NAMALWA (cell line): ENCODE data around the gene PINLYP.
"Not testable (repeated sequence)": the region's sequence is repeated elsewhere in the genome, so short reads cannot be mapped to it uniquely, and the experiment has no call there.

Experiments used
- DNase-seq: peaks from one replicate; pipeline ENCODE4 v3.0.0-alpha.2; 2015; ENCODE audit warnings: low spot score

PINLYP gene

DNA sequence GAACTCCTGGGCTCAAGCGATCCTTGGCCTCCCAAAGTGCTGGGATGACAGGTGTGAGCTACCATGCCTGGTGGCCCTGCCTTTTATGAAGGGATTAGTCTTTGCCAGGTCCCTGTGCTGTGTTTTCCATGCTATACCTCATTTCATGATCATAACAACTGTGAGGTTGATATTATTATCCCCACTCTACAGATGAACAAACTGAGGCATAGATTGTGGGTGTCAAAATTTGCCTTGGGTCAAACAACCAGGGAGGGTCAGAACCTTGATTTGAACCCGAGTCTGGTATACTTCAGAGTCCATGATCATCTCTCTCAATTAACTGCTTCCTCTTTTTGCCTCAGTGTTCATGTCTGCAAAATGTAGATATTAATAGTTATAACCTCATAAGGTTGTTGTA lies 6.9 kb downstream of the PINLYP start:
- no peak for DNase-seq

DNA sequence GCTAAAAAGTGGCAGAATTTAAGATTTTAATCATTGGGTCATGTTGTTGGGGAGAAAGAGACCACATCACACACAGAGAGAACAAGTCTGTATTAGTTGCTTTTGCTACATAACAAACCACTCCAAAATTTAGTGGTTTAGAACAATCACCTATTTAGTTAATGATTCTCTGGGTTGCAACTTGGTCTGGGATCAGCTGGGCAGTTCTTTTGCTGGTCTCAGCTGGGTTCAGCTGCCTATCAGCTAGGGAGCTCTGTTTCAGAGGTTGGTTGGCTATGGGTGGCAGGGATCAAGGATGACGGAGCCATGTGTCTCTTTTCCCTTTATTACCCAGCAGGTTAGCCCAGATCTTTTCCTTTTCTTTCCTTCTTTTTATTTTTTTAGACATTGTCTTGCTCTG lies 8.9 kb downstream of the PINLYP start:
- DNase-seq, result no peak

DNA sequence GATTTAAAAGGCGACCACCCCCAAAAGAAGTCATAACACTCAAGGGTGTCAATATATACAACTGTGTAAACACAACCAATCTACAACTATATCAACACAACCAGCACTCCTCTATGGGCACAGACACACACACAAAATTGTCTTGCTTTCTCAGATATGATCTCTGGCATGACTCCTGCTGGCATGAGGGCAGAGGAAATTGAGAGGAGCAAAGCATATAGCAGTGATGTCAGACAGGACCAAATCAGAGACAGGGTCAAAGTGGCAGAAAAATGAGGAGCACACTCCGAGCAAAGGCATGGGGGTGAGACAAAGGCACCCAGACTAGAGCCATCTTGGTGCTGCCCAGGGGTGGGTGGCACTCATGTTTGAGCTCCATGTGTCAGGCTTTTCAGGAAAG lies 10.7 kb downstream of the PINLYP start:
- DNase-seq, result no peak

DNA sequence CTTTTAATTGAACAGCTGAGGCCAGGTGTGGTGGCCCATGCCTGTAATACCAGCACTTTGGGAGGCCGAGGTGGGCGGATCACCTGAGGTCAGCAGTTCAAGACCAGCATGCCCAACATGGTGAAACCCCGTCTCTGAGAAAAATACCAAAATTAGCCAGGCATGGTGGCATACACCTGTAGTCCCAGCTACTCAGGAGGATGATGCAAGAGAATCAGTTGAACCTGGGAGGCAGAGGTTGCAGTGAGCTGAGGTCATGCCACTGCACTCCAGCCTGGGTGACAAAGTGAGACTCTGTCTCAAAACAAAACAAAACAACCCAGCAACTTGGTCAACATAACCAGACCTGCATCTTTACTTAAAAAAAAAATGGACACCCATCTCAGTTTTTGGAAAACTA lies 11.4 kb downstream of the PINLYP start:
- DNase-seq, result not testable (repeated sequence)

DNA sequence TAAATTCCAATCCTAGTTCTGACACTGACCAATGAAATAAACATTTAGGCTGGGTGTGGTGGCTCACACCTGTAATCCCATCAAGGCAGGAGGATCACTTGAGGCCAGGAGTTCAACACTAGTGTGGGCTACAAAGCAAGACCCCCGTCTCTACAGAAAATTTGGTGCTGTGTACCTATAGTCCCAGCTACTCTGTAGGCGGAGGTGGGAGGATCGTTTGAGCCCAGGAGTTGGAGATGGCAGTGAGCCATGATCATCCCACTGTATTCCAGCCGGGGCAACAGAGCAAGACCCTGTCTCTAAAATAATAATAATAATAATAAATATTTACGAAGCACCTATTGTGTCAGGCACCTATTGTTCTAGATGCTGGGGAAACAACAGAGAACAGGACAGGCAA lies 13.7 kb downstream of the PINLYP start:
- DNase-seq, result no peak

DNA sequence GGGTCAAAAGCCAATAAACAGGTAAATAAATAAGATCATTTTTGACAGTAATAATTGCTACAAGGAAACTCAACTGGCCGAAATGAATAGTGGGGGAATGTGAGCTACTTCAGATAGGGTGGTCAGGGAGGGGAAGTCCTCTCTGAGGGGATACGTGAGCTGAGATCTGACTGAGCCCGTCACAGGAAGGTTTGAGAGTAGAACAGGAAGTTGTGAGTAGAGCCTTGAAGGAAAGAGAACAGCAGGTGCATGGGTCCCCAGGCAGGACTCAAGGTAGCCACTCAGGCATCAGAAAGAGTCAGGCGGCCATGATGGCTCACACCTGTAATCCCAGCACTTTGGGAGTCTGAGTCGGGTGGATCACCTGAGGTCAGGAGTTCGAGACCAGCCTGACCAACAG lies 14.1 kb downstream of the PINLYP start:
- peak; percentile 23 for DNase-seq

DNA sequence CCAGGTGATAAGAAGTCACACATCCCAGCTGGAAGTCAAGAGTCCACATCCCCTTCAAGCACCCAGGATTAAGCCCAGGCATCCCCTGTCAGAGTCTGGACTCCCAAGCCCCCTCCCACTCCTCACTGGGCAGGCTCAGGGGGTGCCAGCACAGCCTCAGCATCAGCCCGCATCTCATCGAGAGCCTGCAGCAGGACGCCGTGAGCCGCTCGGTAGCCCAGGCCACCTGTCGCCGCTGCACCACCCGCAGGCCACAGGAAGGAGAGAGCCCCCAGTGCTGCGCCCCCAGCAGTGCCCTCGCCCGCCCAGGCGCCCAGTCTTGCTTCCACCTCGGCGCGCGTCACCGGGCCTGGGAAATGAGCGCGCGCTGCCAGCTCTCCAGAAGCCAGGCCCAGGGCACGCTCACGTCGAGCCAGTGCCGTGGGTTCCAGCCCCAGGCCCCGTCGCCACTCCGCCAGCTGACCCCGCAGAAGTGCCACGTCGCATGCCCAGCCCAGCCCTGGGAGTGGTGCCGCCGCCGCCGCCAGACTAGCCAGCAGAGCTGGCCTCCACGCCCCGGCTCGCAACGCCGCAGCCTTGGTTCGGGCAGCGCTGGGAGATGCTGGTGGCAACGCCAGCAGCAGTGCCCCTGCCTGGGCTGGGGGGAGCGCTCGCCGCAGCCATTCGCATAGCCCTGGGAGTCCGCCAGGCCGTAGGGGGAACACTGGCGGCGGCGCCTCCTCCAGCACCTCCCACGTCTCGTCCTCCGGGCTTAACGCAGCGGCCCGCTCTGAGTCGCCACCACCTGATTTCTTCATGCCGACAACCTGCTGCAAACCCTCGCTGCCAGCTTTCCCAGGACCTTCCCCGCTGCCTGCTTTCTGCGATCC lies 16.5 kb downstream of the PINLYP start:
- no peak for DNase-seq

DNA sequence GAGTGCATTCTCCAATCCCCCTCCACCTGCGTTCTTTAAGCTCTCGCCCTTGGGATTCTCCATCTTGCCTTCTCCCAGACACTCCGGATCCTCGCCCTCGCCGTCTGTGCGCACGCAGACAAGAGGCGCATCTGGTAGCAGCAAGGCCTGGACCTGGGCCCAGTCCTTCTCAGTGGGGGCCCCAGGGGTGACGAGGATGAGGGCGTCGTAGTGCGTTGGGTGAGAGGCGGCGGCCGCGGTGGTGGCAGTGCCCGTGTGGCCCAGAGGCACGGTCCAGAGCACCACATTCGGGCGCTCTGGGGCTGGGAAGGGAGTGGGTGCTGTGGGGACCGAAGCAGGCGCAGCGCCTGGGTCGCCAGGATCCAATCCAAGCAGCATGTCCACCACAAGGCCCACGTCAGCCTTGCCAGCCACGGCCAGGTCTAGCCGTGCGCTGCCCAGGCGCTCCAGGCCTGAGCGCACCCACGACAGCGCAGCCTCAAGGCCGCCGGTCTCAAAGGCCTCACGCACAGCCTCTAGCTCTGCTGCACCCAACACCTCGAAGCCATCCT lies 17.3 kb downstream of the PINLYP start:
- DNase-seq, result no peak

DNA sequence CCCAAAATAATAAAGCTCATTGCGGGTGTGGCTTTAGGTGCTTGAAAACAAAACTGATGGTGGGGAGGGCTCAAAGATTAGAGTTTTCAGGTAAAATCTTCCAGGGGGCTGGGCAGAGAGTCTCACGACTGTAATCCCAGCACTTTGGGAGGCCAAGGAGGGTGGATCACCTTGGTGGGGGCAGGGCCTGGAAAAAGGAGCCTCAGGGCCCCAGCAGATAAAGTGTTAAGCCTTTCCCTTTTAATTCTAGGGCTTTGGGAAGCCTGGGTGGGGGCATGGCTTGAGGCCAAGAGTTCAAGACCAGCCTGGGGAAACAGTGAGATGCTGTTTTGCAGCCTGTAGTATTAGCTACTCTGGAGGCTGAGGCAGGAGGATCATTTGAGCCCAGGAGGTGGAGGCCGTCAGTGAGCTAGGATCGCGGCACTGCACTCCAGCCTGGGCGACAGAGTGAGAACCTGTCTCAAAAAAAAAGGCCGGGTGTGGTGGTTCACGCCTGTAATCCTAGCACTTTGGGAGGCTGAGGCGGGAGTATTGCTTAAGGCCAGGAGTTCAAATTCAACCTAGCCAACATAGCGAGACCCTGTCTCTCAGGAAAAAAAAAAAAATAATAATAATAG lies 18.6 kb downstream of the PINLYP start:
- no peak for DNase-seq

DNA sequence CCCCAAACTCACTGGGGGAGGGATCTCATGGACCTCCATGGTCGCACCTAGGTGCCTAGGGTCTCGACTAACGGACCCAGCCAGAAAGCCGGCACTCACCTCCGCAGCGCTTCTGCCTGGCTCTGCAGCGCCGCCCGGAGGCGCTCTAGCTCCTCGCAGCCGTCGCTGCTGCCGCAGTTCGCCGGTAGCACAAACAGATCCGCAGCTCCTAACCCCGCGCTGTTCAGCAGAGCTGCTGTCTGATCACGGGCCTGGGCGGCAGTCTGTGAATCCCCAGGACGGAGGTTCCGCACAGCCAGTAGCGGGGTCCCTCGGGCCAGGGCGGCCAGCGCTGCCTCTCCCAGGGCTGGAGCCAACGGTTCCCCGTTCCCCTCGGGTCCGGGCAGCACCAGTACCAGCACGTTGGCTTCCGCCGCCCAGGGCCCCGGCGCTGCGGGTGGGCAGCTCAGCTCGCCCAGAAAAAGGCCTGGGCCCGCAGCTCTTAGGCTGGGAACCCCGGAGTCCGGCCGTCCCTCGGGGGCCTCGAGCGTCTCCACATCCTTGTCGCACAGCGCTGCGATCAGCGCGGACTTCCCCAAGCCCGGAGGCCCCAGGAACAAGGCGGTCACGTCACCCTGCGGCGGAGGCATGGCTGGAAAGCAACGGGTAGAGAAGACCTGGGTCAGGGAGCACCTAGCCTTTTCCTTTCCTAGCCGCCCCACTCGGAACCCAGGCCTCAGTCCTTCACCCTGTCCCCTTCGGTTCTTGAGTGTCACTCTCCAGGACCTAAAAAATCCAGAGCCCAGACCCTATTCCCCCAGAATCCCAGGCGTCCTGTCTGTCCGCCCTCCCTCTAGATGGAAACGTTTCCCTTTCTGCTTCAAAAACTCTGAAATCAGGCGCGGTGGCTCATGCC lies 19.4 kb downstream of the PINLYP start:
- DNase-seq, result peak; percentile 73

DNA sequence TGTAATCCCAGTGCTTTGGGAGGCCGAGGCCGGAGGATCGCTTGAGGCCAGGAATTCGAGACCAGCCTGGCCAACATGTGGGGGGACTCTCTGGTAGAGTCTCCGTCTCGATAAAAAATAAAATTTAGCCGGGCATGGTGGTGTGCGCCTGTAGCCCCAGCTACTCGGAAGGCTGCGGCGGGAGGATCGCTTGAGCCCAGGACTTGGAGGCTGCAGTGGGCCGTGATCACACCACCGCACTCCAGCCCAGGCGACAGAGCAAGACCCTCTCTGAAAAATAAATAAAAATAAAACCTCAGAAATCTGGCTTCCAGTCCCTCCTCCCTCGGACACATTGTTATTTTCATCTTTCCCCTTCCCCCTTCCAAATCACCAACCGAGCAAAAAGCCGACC lies 20.0 kb downstream of the PINLYP start:
- no peak for DNase-seq

DNA sequence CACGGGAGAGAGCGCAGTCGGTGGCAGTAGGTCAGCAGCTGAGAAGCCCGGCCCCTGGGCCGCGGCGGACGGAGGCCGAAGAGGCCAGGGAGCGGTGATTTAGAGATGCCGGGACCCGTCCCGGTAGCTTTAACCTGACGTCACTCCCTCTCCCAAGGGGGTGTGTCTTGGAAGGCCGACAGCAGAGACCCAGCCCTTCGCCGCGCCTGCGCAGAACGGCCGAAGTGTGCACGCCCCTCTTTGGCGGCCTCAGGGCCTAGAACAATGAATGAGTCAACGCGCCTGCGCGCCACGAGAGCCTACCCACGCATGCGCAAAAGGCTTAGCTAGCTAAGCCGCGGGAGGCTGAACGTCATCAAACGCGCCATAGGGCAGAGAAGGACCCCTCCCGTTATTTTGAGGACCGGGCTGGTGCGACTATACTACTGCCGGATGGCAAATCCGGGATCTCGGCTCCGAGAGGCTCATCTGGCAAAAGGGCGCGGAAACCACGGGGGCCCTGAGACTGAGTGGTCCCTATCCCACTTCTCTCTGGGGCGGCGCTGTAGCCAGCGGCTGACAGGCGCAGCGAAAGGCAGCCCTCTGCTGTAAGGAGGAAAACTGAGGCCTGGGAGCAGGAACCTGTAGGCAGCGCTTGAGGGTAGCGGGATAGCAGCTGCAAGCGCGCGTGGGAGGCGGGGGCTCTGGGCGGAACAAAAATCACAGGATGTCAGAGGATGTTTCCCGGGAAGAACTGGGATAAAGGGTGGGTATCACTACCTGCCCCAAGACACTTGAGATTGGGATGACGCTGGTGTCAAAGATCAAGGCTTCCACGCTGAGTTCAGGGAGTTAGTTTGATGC lies 20.6 kb downstream of the PINLYP start, which contains the start of the genes IRGQ and ZNF576:
Gene IRGQ, minus strand, starts transcription at position 136 of the 843 bp plus-strand sequence. CDS start 796 bp downstream, outside the sequence.
Gene ZNF576, plus strand, starts transcription at position 597 of the 843 bp plus-strand sequence. CDS start 514 bp downstream, outside the sequence.
- peak; percentile 99 for DNase-seq

DNA sequence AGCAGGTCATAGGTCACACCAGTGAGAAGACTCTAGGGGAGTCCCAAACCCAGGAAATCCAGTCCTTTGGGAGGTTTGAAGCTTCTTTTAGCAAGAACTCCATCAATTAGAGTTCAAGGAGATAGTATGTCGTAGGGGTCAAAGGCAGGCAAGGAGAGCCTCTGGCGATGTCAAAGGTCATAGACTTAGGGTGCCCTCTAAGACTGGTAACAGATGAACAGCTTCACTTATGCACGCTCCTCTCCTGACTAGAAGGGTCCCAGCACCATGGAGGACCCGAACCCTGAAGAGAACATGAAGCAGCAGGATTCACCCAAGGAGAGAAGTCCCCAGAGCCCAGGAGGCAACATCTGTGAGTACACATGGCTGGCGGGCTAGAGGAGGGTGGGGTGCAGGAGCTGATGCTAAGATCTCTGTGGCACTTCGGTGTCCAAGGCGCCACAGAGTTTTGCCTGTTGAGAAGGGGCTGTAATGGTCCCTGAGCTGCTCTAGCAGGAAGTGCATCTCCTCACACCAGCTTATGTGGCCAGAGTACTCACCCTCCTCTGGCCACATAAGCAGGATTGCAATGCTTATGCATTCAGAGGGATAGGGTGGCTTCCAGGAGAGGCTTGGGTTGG lies 21.4 kb downstream of the PINLYP start:
- peak; percentile 42 for DNase-seq

DNA sequence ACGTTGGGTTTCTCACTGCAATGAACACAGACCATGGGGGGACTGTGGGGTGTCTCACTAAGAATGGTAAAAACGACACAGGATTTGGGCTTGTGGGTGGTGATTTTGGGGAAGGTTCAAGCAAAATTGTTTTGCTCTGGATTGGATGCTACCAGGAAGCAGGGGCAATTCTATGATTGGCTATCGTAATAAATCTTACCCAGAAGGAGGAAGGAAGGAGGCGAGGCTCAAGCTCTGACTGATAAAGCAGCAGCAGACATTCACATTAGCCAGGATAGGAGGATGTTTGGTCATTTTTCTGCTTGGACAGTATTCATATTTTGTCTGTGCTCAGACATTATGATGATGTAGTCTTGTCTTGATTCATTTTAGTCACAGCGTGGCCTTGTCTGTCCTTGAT lies 22.3 kb downstream of the PINLYP start:
- DNase-seq, result no peak

DNA sequence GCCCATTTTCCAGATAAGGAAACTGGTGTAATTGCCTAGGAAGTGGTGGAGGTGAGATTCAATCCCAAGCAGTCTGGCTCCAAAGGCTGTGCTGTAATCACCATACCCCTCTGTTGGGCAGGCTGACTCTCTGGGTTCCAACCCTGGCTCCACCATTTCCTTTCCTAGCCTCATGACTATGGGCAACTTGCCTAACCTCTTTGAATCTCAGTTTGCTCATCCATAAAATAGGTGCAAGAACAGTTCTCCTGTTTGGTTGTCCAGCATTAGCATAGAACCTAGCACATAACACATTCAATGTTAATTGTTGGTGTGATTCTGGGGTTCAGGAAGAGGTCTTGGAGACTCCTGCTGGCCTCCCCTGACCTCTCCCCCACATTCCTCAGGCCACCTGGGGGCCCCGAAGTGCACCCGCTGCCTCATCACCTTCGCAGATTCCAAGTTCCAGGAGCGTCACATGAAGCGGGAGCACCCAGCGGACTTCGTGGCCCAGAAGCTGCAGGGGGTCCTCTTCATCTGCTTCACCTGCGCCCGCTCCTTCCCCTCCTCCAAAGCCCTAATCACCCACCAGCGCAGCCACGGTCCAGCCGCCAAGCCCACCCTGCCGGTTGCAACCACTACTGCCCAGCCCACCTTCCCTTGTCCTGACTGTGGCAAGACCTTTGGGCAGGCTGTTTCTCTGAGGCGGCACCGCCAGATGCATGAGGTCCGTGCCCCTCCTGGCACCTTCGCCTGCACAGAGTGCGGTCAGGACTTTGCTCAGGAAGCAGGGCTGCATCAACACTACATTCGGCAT lies 23.0 kb downstream of the PINLYP start:
- no peak for DNase-seq

DNA sequence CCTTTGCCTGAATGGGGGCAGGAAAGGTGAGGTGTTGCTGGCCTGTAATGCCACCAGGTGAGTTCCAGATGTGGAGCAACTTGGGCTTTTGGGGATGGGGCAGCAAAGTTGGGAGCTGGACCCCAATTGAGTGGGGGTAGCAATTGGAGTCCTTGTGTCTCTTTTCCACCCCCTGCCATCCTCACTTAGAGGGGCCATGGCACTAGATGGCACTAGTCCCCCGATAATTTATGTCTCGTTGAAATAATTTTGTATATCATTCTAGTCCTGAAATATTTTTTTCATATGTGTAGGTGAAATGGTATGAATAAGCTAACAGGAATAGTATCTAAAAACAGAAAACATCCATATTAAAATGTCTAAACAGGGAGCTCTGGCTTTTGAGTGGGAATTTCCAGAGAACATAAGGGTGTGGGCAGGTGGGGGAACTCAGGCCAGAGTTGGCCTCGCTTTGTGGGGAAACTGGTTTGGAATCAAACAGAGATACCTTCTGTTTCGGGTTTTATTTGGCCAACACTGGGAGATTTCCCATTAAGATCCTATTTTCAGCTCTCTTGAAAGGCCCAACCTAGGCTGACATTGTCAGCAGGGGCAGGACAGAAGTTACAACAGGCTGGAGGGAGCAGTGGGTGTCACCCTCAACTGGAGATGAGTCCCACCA lies 24.2 kb downstream of the PINLYP start:
- no peak for DNase-seq

DNA sequence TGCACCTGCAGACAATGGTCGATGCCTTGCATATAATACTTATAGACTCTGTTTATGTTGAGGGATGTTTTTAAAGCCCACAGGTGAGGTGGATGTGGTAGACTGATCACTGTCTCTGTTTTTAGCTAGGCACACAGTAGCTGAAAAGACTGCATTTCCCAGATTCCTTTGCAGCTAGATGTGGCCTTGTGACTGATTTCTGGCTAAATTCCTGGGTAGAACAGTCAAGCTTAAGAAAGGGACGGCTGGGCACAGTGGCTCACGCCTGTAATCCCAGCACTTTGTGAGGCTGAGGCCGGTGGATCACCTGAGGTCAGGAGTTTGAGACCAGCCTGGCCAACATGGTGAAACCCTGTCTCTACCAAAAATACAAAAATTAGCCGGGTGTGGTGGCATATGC lies 24.7 kb downstream of the PINLYP start:
- DNase-seq, result not testable (repeated sequence)

DNA sequence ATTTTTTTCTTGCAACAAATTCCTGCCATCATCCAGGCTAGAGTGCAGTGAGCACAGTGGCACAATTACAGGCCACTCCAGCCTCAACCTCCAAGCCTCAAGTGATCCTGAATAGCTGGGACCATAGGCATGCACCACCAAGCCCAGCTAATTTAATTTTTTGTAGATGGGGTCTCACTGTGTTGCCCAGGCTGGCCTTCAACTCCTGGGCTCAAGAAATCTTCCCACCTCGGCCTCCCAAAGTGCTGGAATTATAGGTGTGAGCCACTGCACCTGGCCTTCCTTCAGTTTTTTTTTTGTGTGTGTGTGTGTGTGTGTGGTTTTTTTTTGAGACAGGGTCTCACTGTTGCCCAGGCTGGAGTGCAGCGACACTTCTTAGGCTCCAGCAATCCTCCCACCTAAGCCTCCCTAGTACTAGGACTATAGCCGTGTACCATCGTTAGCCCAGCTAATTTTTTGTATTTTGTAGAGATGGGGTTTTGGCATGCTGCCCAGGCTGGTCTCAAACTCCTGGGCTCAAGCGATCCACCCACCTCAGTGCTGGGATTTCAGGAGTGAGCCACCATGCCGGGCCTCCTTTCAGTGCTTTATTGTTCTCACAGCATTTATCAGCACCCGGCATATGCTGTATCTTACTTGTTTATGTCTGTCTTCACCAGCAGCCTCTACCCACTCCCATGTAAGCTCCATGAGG lies 30.4 kb downstream of the PINLYP start:
- DNase-seq, result no peak
